BLaER1 (cell line): Measurements from ENCODE around the gene MRC1.

Source experiments
- H3K27ac ChIP-seq: shearing (Covaris generic); formaldehyde crosslinking; 2 replicates; pipeline ENCODE4 v1.8.1; 2022
- H3K27me3 ChIP-seq: shearing (Covaris generic); formaldehyde crosslinking; 2 replicates; pipeline ENCODE4 v1.8.1; 2022
- H3K36me3 ChIP-seq: shearing (Covaris generic); formaldehyde crosslinking; 2 replicates; pipeline ENCODE4 v1.8.1; 2022
- H3K4me1 ChIP-seq: shearing (Covaris generic); formaldehyde crosslinking; 2 replicates; pipeline ENCODE4 v1.8.1; 2022
- H3K4me2 ChIP-seq: shearing (Covaris generic); formaldehyde crosslinking; 2 replicates; pipeline ENCODE4 v1.8.1; 2022
- H3K4me3 ChIP-seq: shearing (Covaris generic); formaldehyde crosslinking; 2 replicates; pipeline ENCODE4 v1.8.1; 2022
- H3K9ac ChIP-seq: shearing (Covaris generic); formaldehyde crosslinking; 2 replicates; pipeline ENCODE4 v1.8.1; 2022
- H3K9me3 ChIP-seq: shearing (Covaris generic); formaldehyde crosslinking; 2 replicates; pipeline ENCODE4 v1.8.1; 2022
- H4K20me1 ChIP-seq: shearing (Covaris generic); formaldehyde crosslinking; 2 replicates; pipeline ENCODE4 v1.8.1; 2022
- Cebpa-rat ChIP-seq: shearing (Covaris generic); IDR thresholded peaks from 2 replicates; pipeline ENCODE4 v1.8.1; 2022

The MRC1 gene

DNA sequence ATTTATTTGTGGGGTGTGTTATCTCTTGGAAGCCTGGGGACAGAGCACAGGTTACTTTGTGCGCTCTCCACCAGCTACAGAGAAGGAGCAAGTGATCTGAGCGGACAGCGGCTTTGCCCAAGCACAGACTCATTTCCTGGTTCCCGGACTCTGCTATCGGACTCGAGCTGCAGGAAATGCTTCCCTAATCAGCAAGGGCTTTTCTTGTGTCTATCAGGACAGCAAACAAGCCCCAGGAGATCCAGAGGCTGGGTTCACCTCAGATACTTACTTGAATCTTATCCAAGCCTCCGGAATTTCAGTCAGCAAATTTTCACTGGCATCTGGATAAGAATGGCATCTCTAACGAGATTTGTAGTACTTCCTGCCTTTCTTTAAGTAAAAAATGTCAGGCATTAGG lies 27.8 kb downstream of the MRC1 start:
- Histone ChIP-seq H3K36me3 (no peaks in the 10 kb centered on the region), H3K27ac (no peak overlapping the region), H3K4me1 (peaks cover 27% of the 10 kb centered on the region), H3K4me3 (no peak overlapping the region), H3K9ac (no peak overlapping the region), H3K4me2 (no peak overlapping the region), H3K9me3 (no peaks in the 10 kb centered on the region), H3K27me3 (no peaks in the 10 kb centered on the region), H4K20me1 (no peaks in the 10 kb centered on the region)
- TF ChIP-seq Cebpa-rat: no peak

DNA sequence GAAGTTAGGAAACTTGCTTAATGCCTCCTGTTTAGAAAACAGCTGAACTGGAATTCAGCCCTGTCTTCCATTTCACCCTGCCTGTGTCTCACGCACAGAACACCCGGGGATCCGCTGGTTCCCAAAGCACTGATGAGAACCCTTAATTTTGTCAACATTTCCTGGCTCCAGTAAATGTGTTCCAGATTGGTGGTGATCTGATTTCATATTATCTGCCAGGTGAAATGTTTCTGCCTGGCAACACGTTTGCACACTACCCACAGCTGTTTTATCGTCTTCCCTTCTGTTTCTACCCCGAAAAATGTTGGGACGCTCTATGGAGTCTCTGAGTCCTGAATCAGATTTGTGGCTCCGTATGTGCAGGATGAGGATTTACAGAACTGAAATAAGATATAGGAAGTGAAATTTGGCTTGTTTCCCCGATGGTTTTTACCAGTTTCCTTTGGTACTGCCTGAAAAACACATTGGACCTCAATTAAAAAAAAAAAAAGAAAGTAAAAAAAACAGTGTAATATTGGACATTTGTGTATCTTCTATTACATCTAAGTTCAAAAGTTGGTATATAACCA lies 29.0 kb downstream of the MRC1 start:
- H3K27me3 ChIP-seq: no peaks in the 10 kb centered on the region
- no peak overlapping the region for H3K4me3 ChIP-seq
- H3K4me2 ChIP-seq: peak overlapping the region; percentile 69
- no peaks in the 10 kb centered on the region for H3K9me3 ChIP-seq
- no peak for TF ChIP-seq Cebpa-rat
- no peaks in the 10 kb centered on the region for H3K36me3 ChIP-seq
- peaks cover 27% of the 10 kb centered on the region for H3K4me1 ChIP-seq
- no peaks in the 10 kb centered on the region for H4K20me1 ChIP-seq
- H3K9ac ChIP-seq: no peak overlapping the region
- H3K27ac ChIP-seq: peak overlapping the region; percentile 40; the same call in 1 of the 2 replicates

DNA sequence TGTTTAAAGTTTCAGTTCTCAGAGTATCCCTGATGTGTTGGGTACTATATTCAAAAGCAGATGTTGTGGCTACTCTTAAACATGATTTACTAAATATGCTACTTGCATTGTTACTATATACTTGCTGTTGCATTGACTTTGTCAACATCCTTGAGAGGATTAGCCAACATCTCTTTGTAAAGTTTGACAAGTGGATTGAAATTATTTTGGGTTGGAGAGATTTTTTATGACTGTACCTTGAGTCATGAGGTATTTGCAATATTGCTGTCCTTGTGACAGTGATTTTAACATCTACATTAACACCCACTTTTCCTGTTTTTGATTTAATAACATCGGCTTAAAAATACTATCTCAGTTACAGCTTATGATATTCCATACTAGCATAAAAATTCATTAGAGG lies 31.9 kb downstream of the MRC1 start:
- Histone ChIP-seq H3K27me3 (no peaks in the 10 kb centered on the region), H3K4me2 (no peak overlapping the region), H3K4me1 (peaks cover 23% of the 10 kb centered on the region), H4K20me1 (no peaks in the 10 kb centered on the region), H3K9me3 (no peaks in the 10 kb centered on the region), H3K4me3 (no peak overlapping the region), H3K9ac (no peak overlapping the region), H3K27ac (no peak overlapping the region), H3K36me3 (no peaks in the 10 kb centered on the region)
- no peak for TF ChIP-seq Cebpa-rat

DNA sequence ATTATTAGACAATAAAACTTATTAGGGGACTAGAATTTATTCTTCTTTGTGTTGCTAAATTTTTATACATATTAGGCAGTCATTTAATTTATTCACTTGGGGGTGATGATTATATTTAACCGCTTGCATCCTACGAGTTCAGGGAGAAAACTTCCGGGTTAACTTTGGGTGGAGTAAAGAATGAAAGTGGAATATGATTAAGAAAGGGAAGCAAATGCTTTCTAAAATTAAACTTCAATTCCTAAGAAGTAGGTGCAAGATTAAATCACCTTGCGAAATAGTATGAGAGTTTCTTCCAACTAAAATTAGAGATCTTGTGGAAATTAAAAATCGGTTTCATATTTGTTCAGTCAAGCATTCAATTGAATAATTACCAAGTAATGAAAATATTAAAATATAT lies 33.5 kb downstream of the MRC1 start:
- no peaks in the 10 kb centered on the region for H3K36me3 ChIP-seq
- no peak overlapping the region for H3K4me3 ChIP-seq
- no peaks in the 10 kb centered on the region for H4K20me1 ChIP-seq
- no peaks in the 10 kb centered on the region for H3K9me3 ChIP-seq
- no peak overlapping the region for H3K9ac ChIP-seq
- H3K27me3 ChIP-seq: no peaks in the 10 kb centered on the region
- H3K4me2 ChIP-seq: no peak overlapping the region
- no peak overlapping the region for H3K27ac ChIP-seq
- peaks cover 23% of the 10 kb centered on the region for H3K4me1 ChIP-seq
- no peak for TF ChIP-seq Cebpa-rat

DNA sequence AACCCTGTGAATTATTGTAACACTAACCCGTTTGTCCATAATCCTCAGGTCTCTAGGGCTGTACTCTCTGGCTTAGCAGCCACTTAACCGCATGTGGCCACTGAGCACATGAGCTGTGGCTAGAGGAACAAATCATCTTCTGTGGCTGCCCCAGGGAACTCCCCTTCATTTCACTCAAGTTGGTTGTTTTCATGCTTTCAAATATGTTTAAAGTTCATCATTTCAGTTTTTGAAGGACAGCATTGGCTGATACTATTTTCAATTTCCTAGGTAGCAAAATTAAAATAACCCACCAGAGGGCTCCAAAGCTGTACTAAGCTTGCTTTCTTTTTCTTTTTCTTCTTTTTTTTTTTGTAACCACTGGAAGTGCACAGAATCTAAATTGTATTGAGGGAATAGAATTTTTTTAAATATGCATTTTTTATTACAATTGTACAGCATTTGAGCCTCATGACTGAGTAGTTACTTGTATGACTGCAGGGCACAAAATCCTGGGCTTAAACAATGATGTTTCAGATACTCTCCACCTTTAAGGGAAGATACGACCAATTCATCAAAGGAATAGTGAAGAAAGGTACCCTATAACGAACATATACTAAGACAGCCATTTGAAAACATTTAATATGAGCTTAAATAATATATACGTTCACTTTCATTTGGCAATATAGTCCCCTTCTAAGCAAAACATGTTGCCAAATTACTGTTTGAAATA lies 38.6 kb downstream of the MRC1 start:
- H3K9me3 ChIP-seq: no peaks in the 10 kb centered on the region
- peak overlapping the region; percentile 71 for H3K4me2 ChIP-seq
- no peak overlapping the region for H3K4me3 ChIP-seq
- no peaks in the 10 kb centered on the region for H4K20me1 ChIP-seq
- H3K27ac ChIP-seq: peak overlapping the region; percentile 55
- TF ChIP-seq Cebpa-rat: no peak
- H3K36me3 ChIP-seq: no peaks in the 10 kb centered on the region
- H3K27me3 ChIP-seq: no peaks in the 10 kb centered on the region
- H3K4me1 ChIP-seq: peaks cover 59% of the 10 kb centered on the region
- peak overlapping the region; percentile 10; the same call in 1 of the 2 replicates for H3K9ac ChIP-seq

DNA sequence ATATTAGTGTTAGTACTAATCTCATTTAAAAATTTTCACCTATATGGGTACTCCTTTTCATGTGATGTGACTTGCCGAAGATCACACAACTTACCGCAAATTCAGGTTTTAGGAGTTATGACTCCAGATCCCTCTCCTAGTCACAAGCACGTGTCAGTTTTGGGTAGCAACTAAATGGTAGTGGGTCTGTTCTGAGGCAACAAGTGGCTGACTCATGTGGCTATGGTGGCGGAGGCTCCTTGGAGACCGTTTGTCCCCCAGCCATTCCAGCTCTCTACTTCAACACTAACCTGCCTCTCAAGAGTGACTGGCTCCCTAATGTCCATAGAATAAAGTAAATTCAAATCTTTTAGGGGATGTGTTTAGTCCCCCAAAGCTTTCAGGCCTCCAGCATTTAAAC lies 39.5 kb downstream of the MRC1 start:
- Histone ChIP-seq H3K27me3 (no peaks in the 10 kb centered on the region), H3K27ac (peak overlapping the region; percentile 70), H3K36me3 (no peaks in the 10 kb centered on the region), H3K4me1 (peaks cover 67% of the 10 kb centered on the region), H3K4me2 (peak overlapping the region; percentile 71), H3K9me3 (no peaks in the 10 kb centered on the region), H3K4me3 (no peak overlapping the region), H4K20me1 (no peaks in the 10 kb centered on the region), H3K9ac (0 out of 2 replicates have a peak overlapping the region, but pooled peaks have one; percentile 41)
- no peak for TF ChIP-seq Cebpa-rat

DNA sequence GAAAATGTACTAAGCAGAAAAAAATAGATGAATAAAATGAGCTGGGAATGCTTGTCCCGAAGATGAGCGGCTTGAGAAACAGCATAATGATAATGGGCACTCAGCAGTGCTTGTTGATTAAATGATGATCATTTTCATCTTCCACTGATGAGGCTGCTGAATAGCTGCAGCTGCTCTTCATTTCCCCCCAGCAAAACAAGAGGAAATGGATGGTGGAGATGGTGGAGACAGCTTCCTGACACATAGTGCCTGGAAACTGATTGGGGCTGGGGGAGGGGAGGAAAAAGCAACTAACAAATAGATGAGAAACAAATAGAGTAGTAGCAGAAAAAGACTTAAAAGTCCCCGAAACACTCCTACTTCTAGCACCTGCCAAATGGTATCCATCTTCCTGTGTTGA lies 41.4 kb downstream of the MRC1 start:
- no peak for TF ChIP-seq Cebpa-rat
- Histone ChIP-seq H3K4me2 (peak overlapping the region; percentile 80), H3K4me3 (peak overlapping the region; percentile 33; the same call in 1 of the 2 replicates), H3K9me3 (0 out of 2 replicates have a peak, but pooled peaks cover 3% of the 10 kb centered on the region), H3K4me1 (peaks cover 86% of the 10 kb centered on the region), H3K27ac (peak overlapping the region; percentile 86), H4K20me1 (no peaks in the 10 kb centered on the region), H3K36me3 (no peaks in the 10 kb centered on the region), H3K27me3 (no peaks in the 10 kb centered on the region), H3K9ac (peak overlapping the region; percentile 69)

DNA sequence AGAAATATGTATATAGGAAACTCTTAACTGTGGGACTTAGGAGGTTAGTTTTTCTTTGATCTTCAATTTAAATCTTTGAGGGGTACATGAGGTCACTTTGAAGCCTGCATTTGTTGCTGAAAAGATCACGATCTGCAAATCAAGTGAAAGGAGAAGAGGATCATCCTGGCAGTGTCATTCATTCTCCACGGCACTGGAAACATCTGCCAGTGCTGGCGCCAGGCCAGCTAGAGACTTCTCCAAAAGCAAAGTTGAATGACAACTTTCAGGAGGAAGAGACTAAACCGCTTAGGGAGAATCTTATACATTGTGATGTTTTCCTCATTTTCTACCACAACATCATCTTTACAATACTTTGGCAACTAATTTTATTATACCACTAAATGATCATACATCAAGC lies 42.5 kb downstream of the MRC1 start:
- no peak overlapping the region for H3K4me3 ChIP-seq
- H4K20me1 ChIP-seq: no peaks in the 10 kb centered on the region
- H3K4me1 ChIP-seq: peaks cover 97% of the 10 kb centered on the region
- TF ChIP-seq Cebpa-rat: no peak
- H3K27ac ChIP-seq: peak overlapping the region; percentile 86
- H3K9me3 ChIP-seq: peaks cover 11% of the 10 kb centered on the region; the same call in 1 of the 2 replicates
- H3K4me2 ChIP-seq: peak overlapping the region; percentile 80
- H3K9ac ChIP-seq: 0 out of 2 replicates have a peak overlapping the region, but pooled peaks have one; percentile 30
- no peaks in the 10 kb centered on the region for H3K27me3 ChIP-seq
- no peaks in the 10 kb centered on the region for H3K36me3 ChIP-seq

DNA sequence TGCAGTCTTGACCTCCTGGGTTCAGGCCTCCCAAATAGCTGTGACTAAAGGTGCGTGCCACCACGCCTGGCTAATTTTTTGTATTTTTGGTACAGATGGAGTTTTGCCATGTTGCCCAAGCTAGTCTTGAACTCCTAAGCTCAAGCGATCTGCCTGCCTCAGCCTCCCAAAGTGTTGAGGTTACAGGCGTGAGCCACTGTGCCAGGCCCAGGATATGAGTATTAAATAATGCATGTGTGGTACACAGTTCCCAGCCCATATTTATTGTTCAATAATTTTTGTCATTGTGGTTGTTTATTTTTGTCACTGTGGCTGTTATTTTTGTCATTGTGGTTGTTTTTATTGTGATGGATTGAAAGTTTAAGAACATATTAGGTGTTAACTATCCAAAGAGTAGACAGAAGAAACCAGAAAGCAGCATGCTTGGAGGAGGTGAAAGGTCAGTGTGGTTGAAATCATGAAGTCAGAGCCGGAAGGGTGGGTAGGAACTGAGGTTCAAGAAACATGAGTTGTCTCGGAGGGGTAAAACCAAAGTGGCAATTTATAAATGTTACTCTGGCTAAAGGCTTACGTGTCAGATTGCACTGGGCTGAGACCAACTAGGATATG lies 45.0 kb downstream of the MRC1 start:
- no peaks in the 10 kb centered on the region for H3K27me3 ChIP-seq
- H3K27ac ChIP-seq: peak overlapping the region; percentile 66
- H3K36me3 ChIP-seq: no peaks in the 10 kb centered on the region
- H3K4me3 ChIP-seq: no peak overlapping the region
- no peaks in the 10 kb centered on the region for H4K20me1 ChIP-seq
- peaks cover 19% of the 10 kb centered on the region for H3K9me3 ChIP-seq
- no peak for TF ChIP-seq Cebpa-rat
- H3K4me1 ChIP-seq: peaks cover 86% of the 10 kb centered on the region
- H3K4me2 ChIP-seq: peak overlapping the region; percentile 61
- H3K9ac ChIP-seq: no peak overlapping the region

DNA sequence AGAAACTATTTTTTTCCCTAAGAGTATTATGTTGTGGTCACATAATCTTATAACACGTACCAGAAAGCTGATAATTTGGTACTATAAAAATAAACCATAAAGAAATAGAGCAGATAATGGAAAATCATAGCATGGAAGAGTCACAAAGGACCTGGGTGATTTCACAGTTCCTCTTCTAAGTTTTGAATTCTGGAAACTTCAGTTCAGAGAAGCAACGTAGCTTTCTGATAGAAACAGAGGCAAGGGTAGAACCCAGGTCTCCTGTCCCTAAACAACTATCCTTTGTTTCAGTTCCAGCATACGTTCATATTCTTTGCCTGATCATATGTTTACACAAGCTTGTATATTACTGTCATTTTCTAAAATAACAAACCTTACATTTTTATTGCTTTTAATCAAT lies 47.9 kb downstream of the MRC1 start:
- no peaks in the 10 kb centered on the region for H3K27me3 ChIP-seq
- 0 out of 2 replicates have a peak overlapping the region, but pooled peaks have one; percentile 5 for H3K27ac ChIP-seq
- H3K4me3 ChIP-seq: no peak overlapping the region
- peaks cover 57% of the 10 kb centered on the region for H3K4me1 ChIP-seq
- no peaks in the 10 kb centered on the region for H3K36me3 ChIP-seq
- TF ChIP-seq Cebpa-rat: no peak
- no peak overlapping the region for H3K4me2 ChIP-seq
- peaks cover 27% of the 10 kb centered on the region for H3K9me3 ChIP-seq
- no peaks in the 10 kb centered on the region for H4K20me1 ChIP-seq
- no peak overlapping the region for H3K9ac ChIP-seq
